ENCODE results near the gene RAB27B. TPM values are rescaled to one million over a fixed set of nuclear protein-coding genes. Genes with fewer than 3 reads are reported as not detected.

RAB27B gene
- total and polyA plus RNA-seq, 2 of the 8 experiments (the other 6 are each of a cell fraction or from before 2014, with no cell fraction given): 0.05 to 0.60 TPM

DNA sequence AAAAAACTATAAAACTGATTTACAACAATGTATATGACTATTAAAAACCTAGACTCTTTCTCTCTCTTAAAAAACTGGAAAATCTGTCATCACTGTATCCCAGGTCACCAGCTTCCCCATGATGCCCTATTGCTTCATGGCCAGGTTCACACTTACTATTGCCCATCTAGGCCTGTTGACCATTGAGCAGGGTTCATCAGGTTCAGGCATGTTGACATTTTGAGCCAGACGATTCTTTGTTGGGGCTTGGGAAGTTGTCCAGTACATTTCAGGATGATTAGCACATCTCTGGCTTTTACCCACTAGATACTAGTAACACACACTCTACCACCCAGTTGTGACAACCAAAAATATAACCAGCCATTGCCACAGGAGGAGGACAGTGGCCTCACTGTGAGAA, 26.9 kb upstream of the RAB27B start:
- no peak overlapping the region for H4K5ac ChIP-seq (ENCODE audit: insufficient read length, low read depth, low read length)
- H3K79me1 ChIP-seq (ENCODE audit: low read depth, low read length): no peaks in the 10 kb centered on the region
- H3K27me3 ChIP-seq (replicated peaks in 1 of 4; ENCODE audit: control insufficient read depth in 3 of 4, extremely low read depth in 1 of 4, insufficient read depth in 3 of 4, low read length in 3 of 4): no peaks in the 10 kb centered on the region
- H2BK120ac ChIP-seq (replicated peaks; ENCODE audit: low read depth, low read length): no peak overlapping the region
- no peak overlapping the region for H2BK12ac ChIP-seq (ENCODE audit: low read depth, low read length)
- no peak overlapping the region for H3K4me2 ChIP-seq (ENCODE audit: insufficient read depth in 1 of 2, low read depth in 2 of 2, low read length in 2 of 2)
- CTCF ChIA-PET (ENCODE audit: partially characterized antibody): no interaction called here
- no peak overlapping the region for H3K9ac ChIP-seq (replicated peaks in 1 of 4; ENCODE audit: extremely low read depth in 1 of 4, low read depth in 3 of 4, low read length in 3 of 4)
- H3K4ac ChIP-seq (replicated peaks; ENCODE audit: insufficient read length, low read depth, low read length): no peak overlapping the region
- no peak overlapping the region for H4K91ac ChIP-seq (replicated peaks; ENCODE audit: insufficient read length, low read length)
- H2AFZ ChIP-seq (ENCODE audit: low read length): no peak overlapping the region
- no peak overlapping the region for H3K27ac ChIP-seq (ENCODE audit: low read depth, low read length)
- H3K9me3 ChIP-seq (ENCODE audit: insufficient read depth in 2 of 2, low read depth in 1 of 2, low read length in 1 of 2): no peaks in the 10 kb centered on the region
- no peak overlapping the region for H4K8ac ChIP-seq (ENCODE audit: extremely low read depth, insufficient read depth, low read length)
- H2AK5ac ChIP-seq (ENCODE audit: low read depth, low read length): no peak overlapping the region
- POLR2A ChIA-PET (ENCODE audit: partially characterized antibody): no interaction called here
- H3K4me3 ChIP-seq (ENCODE audit: extremely low read depth in 1 of 4, insufficient read depth in 2 of 4, low read depth in 3 of 4, low read length in 4 of 4): no peak overlapping the region
- no peaks in the 10 kb centered on the region for H3K36me3 ChIP-seq (ENCODE audit: control insufficient read depth in 2 of 4, insufficient read depth in 4 of 4, low read length in 3 of 4)
- no peak overlapping the region for H3K18ac ChIP-seq (ENCODE audit: extremely low read depth, low read length)
- H2BK5ac ChIP-seq (ENCODE audit: low read depth, low read length): no peak overlapping the region
- H3K23ac ChIP-seq (ENCODE audit: insufficient read length): no peak overlapping the region
- H2BK15ac ChIP-seq (ENCODE audit: low read length): no peak overlapping the region
- H3K79me2 ChIP-seq (ENCODE audit: control insufficient read depth in 1 of 2, insufficient read depth in 2 of 2, low read length in 2 of 2): no peaks in the 10 kb centered on the region
- FAIRE-seq (no peak), DNase-seq (ENCODE audit: low read depth in 1 of 2, low spot score in 2 of 2) (no peak)
- no peaks in the 10 kb centered on the region for H3K4me1 ChIP-seq (replicated peaks in 1 of 4; ENCODE audit: control insufficient read depth in 3 of 4, insufficient read depth in 4 of 4, low read length in 3 of 4)
- H4K20me1 ChIP-seq (replicated peaks in 1 of 2; ENCODE audit: control insufficient read depth in 1 of 2, insufficient read depth in 2 of 2, low read length in 2 of 2): no peaks in the 10 kb centered on the region
- no peak overlapping the region for H3K56ac ChIP-seq (replicated peaks; ENCODE audit: insufficient read length, low read depth, low read length)
- no peak overlapping the region for H2BK20ac ChIP-seq (ENCODE audit: low read length)
- no peaks in the 10 kb centered on the region for H3K23me2 ChIP-seq (ENCODE audit: low read depth, low read length)
- H3K14ac ChIP-seq (ENCODE audit: insufficient read length): no peak overlapping the region
- 90% methylated on average over 1 of the region's 1 CpG; no CpG with 5 or more reads in 1 of the 2 experiments for WGBS, 2 experiments (ENCODE audit: extremely low coverage in 1 of 2, insufficient coverage in 1 of 2, insufficient read length in 1 of 2, insufficient replicate concordance in 2 of 2, low coverage in 1 of 2, low lambda C conversion rate in 2 of 2, missing lambda C conversion rate in 1 of 2)
- TF ChIP-seq SP2 (IDR thresholded peaks at IDR 0.05; ENCODE audit: low read length): no peak
- no peak for TF ChIP-seq CEBPB (IDR thresholded peaks at IDR 0.05; ENCODE audit: low read depth, low read length)
- TF ChIP-seq POLR2A (IDR thresholded peaks at IDR 0.05; ENCODE audit: control extremely low read depth in 1 of 2, low read depth in 2 of 2, low read length in 2 of 2): no peak
- no peak for TF ChIP-seq JUND (IDR thresholded peaks at IDR 0.05; ENCODE audit: low read length)
- TF ChIP-seq CHD2 (IDR thresholded peaks at IDR 0.05; ENCODE audit: low read length): no peak
- TF ChIP-seq, protein P1, sequence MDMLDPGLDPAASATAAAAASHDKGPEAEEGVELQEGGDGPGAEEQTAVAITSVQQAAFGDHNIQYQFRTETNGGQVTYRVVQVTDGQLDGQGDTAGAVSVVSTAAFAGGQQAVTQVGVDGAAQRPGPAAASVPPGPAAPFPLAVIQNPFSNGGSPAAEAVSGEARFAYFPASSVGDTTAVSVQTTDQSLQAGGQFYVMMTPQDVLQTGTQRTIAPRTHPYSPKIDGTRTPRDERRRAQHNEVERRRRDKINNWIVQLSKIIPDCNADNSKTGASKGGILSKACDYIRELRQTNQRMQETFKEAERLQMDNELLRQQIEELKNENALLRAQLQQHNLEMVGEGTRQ (IDR thresholded peaks at IDR 0.05; ENCODE audit: low read length): no peak
- no peak for TF ChIP-seq BACH1 (IDR thresholded peaks at IDR 0.05; ENCODE audit: low read length)
- no peak for TF ChIP-seq BRCA1 (IDR thresholded peaks at IDR 0.05; ENCODE audit: low read depth, low read length)
- TF ChIP-seq, protein P2, sequence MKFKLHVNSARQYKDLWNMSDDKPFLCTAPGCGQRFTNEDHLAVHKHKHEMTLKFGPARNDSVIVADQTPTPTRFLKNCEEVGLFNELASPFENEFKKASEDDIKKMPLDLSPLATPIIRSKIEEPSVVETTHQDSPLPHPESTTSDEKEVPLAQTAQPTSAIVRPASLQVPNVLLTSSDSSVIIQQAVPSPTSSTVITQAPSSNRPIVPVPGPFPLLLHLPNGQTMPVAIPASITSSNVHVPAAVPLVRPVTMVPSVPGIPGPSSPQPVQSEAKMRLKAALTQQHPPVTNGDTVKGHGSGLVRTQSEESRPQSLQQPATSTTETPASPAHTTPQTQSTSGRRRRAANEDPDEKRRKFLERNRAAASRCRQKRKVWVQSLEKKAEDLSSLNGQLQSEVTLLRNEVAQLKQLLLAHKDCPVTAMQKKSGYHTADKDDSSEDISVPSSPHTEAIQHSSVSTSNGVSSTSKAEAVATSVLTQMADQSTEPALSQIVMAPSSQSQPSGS (IDR thresholded peaks at IDR 0.05; ENCODE audit: low read length): no peak
- no peak for TF ChIP-seq NANOG (IDR thresholded peaks at IDR 0.05; ENCODE audit: insufficient read depth, low read depth, low read length, poor library complexity, severe bottlenecking)
- no peak for TF ChIP-seq TAF7 (optimal IDR thresholded peaks at IDR 0.05; ENCODE audit: borderline replicate concordance, low read depth, low read length)
- no peak for TF ChIP-seq GABPA (IDR thresholded peaks at IDR 0.05; ENCODE audit: borderline replicate concordance, insufficient read depth, low read length)
- TF ChIP-seq FOSL1 (IDR thresholded peaks at IDR 0.05; ENCODE audit: insufficient read depth, low read depth, low read length): no peak
